T-helper 9 cell (primary cell): ENCODE measurements around the gene E2F1.
A peak's percentile ranks its signal among the peaks of the same experiment; 100 is the strongest.

Experiments used
- DNase-seq: peaks from one replicate; pipeline ENCODE4 v3.0.0-alpha.2; 2020

The E2F1 gene

DNA sequence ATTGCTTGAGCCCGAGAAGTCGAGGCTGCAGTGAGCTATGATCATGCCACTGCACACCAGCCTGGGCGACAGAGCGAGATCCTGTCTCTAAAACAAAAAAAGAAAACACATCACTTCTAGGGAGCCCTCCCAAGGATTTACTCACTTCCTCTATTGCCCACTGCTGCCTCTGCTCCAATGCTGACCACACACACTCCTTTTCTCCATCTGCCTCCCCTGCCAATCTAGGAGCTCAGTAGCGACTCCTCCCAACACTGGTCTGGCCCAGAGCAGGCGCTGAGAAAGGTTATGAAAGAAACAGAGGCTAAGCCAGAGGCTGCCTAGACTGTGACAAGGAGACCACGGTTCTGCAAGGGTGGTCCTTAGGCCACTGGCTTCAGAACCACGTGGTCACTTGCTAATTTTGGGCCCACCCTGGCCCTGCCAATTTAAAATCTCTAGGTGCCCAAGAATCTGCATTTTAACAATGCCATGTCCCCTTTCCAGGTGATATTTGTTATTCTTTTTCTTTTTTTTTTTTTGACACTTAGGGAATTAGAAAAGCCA is 1.3 kb upstream of the E2F1 start:
- DNase-seq: no peak

DNA sequence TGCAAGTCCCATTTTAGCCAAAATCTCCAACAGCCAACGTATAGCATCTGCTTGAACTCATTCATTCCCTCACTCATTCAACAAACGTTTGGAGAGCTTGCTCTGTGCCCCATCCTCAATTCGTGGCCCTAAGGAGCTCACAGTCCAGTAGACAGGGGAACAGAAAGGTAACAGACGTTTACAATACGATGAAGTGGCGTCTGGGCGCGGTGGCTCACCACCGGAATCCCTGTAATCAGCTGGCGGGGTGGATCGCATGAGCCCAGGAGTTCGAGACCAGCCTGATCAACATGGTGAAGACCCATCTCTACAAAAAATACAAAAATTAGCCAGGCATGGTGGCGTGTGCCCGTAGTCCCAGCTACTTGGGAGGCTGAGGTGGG is 790 bp upstream of the E2F1 start:
- no peak for DNase-seq

DNA sequence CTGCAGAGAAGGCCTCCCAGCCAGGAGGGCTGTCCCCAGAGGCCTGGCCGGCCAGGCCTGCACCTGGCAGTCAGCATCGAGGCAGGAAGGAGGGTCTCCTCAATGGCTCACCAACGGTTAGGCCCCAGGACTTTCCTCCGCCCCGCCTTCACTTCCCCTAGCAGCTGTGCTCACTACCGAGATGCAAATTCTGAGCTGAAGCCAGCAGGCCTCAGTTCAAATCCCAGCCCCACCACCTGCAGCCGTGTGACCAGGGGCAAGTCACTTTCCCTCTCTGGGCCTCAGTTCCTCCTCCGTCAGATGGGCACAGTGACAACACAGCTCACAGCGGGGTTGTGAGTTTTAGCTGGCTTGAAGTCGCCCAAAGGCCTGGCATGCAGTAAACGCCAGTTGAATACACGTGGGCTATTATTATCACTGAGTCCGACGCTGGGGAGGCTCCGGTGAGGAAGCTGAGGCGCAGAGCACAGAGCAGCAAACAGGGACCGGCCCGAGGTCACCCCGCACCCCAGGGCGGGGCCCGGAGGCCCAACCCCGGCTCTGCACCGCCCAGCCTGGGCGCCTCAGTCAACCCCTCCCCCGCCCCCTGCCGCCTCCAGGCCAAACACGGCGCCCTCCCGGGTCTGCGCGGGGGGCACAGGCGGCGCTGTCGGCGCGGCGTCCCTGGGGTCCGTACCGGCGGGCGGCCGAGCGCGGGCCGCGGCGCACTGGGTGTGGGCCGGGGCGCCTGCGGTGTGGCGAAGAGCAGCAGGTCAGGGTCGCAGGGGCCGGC is 671 bp downstream of the E2F1 start:
- DNase-seq: peak; percentile 29

DNA sequence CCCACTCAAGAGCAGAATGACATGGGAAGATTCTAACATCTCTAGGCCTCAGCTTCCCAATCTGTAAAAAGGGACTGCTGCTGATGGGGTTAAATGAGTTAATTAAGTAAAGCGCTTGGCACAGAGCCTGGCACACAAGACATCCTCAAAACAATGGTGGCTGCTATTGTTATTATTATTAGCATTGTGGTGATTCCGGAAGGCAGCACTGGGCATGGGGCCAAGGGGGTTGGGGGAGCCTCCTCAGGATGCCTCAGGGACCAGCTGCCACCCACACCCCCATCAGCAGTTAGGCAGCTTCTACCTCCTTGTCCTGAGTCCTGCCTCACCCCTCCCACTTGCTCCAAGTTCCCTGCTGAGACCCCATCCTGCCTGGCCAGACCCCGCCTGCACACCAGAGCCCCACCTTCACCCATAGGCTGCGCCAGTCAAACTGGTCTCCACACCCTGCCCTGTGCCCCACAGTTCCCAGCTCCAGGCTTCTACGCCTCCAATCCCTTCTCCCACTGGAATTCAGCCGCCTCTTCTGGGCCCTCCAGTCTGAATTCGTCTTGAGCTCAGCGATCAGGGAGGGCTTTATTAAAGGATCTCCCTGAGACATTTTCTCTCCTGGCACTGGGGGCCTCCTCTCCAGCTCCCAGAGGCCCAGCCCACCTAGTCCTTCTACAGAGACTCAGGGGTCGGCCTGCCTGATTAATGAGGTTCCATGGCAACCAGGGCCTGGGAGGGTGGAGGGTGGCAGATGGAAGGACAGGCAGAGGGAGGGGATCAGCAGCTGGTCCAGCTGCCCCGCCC is 1.5 kb downstream of the E2F1 start:
- no peak for DNase-seq

GRCh38 chr20:33681728-33682353 is 4.3 kb downstream of the E2F1 start:
- DNase-seq: no peak

- DNase-seq: no peak
Measured at GRCh38 chr20:33681288-33681687, 4.9 kb downstream of the E2F1 start.

DNA sequence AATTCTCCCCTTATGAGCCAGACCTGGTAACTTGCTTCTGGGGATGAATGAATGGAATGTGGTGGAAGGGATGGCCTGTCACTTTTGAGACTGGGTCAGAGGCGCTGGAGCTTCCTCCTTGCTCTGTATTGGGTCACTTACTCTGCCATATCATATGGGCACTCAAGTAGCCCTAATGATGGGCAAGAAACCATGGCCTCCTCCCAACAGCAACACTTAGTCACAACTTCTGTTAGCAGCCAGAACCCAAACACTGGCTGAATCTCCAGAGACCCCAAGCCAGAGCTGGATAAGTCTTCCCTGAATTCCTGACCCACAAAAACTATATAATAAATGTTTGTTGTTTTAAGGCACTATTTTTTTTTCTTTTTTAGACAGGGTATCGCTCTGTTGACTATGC is 5.5 kb downstream of the E2F1 start:
- no peak for DNase-seq

GRCh38 chr20:33679758-33680485 is 6.3 kb downstream of the E2F1 start:
- no peak for DNase-seq

DNA sequence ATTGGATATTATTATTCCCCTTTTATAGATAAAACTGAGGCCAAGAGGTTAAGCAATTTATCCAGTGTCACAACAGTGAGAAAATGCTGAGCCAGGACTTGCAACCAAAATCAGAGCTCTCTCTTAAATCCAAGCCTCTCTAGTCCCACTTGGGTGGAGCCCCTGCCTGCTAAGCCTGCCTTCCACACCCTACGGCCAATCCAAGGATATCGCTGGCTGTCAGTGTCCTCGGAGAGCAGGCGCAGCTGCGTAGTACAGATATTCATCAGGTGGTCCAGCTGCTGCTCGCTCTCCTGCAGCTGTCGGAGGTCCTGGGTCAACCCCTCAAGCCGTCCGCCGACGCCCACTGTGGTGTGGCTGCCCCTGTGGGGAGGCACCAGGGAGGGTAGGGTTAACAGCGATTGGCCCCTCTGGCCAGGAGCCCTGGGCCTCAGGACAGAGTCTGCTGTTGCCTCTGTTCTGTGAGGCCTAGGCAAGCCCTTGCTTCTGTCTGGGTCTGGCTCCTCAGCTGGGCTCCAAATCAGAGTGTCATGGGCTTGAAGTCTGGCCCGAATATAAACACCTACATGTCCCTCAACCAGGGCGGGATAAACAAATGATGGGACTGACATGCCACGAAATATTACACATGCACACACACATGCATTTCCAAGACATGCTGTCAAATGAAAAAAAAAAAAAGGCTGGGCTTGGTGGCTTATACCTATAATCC is 8.0 kb downstream of the E2F1 start:
- no peak for DNase-seq

DNA sequence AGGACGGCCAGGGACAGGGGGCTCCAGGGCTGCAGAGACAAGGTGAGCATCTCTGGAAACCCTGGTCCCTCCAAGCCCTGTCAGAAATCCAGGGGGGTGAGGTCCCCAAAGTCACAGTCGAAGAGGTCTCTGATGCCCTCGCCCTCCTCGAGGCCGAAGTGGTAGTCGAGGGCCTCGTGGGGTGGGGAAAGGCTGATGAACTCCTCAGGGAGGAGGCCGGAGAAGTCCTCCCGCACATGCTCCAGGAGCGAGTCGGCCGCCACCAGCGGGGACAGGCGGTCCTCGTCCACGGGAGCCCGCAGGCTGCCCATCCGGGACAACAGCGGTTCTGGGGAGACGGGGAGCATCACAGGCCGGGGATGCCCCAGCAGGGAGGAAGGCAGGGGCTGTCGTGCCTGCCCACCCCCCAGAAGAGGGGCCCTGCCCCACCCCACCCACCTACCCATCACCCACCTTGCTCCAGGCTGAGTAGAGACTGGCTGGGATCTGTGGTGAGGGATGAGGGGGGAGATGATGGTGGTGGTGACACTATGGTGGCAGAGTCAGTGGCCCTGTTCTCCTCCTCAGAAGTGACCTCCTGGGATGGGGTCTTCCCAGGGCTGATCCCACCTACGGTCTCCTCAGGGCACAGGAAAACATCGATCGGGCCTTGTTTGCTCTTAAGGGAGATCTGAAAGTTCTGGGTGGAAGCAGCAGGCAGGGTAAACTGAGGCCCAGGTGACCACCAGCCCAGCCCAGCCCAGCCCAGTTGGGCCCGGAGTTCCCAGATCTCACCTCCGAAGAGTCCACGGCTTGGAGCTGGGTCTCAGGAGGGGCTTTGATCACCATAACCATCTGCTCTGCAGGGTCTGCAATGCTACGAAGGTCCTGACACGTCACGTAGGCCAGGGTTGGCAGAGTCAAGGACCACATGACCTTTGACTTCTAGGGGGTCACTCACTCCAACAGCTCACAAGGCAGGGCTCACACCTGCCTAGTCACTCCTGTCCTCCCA is 9.2 kb downstream of the E2F1 start:
- DNase-seq: no peak

GRCh38 chr20:33676121-33676520 is 10.1 kb downstream of the E2F1 start:
- no peak for DNase-seq

DNA sequence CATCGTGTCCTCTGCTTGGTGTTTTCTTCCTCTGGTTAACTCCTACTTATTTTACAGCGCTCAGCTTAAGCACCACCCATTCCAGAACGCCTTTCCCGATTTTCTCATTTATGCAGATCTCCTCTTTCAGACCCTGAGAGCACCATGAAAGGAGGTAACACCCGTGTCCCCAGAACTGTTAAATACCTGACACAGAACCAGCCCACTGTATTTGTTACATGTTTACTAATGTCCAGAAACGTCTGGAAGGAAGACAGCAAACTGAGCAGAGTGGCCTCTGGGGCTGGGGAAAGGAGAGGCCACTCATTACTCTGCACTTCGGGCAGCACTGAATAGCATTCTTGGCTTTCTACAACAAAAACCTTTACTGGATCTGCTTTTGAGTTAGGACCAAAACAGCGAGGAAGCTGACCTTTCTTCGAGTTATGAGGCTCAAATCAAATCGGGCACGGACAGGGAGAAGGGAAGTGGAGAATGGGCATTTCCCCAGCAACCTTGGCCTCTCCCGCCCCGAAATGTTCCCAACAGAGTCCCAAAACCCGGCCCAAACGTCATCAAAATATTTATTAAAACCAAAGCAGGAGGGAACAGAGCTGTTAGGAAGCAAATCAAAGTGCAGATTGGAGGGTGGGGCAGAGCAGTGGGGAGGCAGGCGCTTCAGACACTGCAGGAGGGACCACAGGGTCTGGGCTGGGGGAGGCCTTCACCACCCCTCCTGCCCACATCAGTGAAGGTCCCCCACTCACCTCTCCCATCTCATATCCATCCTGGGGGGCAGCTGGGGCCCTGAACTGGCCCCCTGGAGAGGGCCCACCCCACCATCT is 10.8 kb downstream of the E2F1 start:
- no peak for DNase-seq

GRCh38 chr20:33674294-33675135 is 11.7 kb downstream of the E2F1 start, which contains the start of gene NECAB3:
NECAB3 (minus strand) TSS chr20:33674428; CDS start chr20:33674352, 76 bp downstream.
- DNase-seq: peak; percentile 49

DNA sequence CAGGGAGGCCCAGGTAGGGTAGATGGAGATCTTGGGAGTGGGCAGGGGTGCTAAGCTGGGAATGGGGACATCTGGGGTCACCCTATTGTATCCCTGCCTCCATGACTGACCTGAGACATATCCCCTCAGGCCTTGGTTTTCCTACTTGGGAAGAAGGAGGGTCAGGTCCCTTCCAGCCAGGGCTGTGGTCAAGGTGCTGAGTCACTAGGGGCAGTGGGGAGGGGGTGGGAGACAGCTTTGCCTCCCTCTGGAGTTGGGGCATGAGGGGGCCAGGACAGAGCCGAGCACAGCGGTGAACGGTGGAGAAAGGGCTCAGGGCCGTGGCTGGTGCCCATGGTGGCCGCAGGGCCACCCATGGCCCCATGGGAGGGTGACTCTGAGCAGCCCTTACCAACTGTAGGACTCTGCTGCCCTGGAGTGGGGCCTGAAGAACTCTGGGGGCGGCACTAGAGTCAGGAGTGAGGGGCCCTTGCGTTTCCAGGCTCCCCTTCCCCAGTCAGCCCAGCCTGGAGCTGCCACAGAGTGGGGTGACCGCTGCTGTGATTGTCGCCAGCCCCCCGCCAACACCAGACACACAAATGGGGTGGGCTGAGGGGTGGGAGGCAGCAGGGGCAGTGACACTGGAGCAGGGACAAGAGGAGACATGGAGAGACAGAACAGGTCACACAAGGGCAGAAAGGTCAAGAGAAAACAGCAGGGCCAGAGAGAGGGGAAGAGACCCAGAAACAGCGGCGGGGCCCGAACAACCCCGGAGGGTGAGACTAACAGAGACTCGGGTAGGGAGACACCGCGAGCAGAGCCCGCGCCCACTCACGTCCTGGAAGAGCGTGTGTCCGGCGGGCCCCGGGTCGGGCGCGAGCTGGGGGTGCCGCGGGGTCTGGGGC is 12.5 kb downstream of the E2F1 start:
- no peak for DNase-seq

DNA sequence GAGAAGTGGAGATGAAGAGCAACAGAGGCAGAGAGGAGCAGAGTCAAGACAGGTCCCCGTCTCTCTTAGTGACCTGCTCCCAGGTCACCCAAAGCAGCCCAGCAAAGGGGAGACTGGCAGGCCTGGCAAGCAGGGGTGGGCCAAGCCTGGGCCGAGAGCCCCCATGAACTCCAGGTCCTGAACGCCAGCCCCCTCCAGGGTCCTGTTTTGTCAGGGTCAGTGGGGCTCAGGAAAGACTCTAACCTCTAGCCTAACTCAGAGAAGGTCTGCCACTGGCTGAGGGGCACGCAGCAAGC is 13.1 kb downstream of the E2F1 start:
- no peak for DNase-seq

DNA sequence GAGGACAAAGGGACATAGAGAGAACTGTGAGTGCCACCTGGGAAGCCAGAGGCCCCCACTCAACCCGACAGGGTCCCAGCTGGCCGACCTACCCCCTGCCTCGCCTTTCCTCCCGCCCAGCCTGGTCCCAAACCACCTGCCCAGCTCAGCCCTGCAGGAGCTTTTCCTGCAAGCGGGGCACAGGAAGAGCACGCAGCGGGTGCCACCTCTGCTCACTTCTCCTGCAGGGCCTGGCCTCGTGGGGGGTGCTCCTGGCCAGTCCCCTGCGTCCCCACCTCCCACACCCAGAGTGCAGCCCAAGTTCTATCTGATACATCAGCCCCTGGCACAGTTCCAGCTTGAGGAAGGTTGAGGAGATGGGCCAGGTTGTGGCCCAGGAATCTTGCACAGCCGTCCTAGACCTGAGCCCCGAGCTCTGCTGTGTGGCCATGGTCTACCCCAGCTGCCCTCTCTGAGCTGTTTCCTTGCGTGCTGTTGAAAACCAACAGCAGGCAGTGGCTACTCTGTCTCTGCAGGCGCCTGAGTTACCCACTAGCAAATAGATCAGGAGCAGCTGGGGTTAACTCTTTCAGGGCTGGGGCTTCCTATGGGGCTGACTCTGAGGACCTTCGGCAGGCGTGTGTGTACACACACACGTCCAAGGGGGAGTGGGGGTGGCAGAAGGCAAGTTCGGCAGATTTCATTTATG is 13.6 kb downstream of the E2F1 start:
- DNase-seq: no peak

DNA sequence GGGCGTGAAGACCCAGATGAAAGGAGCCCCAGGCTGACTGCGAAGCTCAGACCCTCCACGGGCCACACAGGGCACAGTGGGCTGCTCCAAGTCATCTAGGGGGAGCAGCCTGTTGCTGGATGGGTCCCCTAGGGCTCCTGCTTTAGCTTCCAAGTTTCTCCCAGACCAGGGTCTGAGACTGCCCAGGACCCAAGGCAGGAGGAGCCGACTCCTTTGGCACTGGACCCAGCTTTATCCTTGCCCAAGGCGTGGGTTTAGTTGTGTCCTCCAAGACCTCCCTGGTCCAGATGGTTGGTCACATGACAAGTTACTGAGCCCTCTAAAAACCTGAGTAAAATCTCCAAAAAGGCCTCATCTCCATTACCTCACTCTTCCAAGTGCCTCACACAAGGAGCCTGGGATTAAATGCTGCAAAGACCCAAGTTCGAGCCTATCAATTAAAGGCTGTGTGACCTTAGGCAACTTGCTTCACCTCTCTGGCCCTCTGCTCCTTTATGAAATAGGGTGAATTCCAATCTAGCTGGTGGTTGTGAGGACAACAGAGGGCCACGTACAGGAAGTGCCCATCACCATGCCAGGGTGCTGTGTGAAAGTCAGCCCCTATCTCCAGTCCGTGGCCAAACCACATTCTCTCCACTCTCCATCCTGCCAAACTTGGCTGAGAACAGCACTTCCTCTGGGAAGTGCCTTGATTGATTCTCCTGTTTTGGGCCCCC is 14.5 kb downstream of the E2F1 start:
- no peak for DNase-seq
